ENCODE measurements around the gene ALDH16A1. TPM values are rescaled to one million over a fixed set of nuclear protein-coding genes. Genes with fewer than 3 reads are reported as not detected.

ALDH16A1 gene
- total and polyA plus RNA-seq, 2 donors (not counting 1 experiment from before 2014, with no cell fraction given) = 65.8 to 105 TPM

DNA sequence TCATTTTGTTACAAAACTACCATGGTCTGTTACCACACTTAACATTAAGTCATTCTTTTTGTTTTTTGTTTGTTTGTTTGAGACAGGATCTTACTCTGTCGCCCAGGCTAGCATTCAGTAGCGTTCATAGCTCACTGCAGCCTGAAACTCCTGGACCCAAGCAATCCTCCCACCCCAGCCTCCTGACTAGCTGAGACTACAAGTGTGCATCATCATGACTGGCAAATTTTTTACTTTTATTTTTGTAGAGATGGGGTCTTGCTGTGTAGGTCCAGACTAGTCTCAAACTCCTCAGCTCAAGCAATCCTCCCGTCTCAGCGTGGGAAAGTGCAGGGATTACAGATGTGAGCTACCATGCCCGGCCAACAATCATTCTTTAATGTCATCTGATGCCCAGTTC, 3.3 kb downstream of the ALDH16A1 start:
- Mint-ChIP-seq H3K4me1 (peaks cover 30% of the 10 kb centered on the region), H3K4me3 (peak overlapping the region; percentile 32), H3K9me3 (ENCODE audit: insufficient read depth) (no peaks in the 10 kb centered on the region), H3K27ac (no peak overlapping the region), H3K27me3 (no peaks in the 10 kb centered on the region)
- Histone ChIP-seq H4K20me1 (ENCODE audit: control insufficient read depth, insufficient read depth, low read length, poor library complexity, severe bottlenecking) (peaks cover 35% of the 10 kb centered on the region), H3K79me2 (ENCODE audit: control insufficient read depth, insufficient read depth, low read length) (peaks cover 73% of the 10 kb centered on the region), H2AFZ (ENCODE audit: insufficient read depth, low read depth, low read length, poor library complexity, severe bottlenecking) (no peak overlapping the region), H3K36me3 (replicated peaks in 1 of 2; ENCODE audit: control extremely low read depth in 1 of 2, control insufficient read depth in 1 of 2, extremely low read depth in 1 of 2, insufficient read depth in 2 of 2, low read length in 1 of 2) (peaks cover 0 to 43% of the 10 kb centered on the region in 2 experiments), H3K27ac (ENCODE audit: low read length in 2 of 2) (no peak overlapping the region), H3K9ac (ENCODE audit: low read length) (no peak overlapping the region), H3K4me3 (ENCODE audit: control extremely low read depth in 1 of 5, extremely low read depth in 1 of 5, insufficient read depth in 1 of 5, low read depth in 2 of 5, low read length in 4 of 5) (no peak overlapping the region), H3K4me1 (ENCODE audit: control insufficient read depth in 2 of 2, insufficient read depth in 2 of 2, low read length in 2 of 2) (peaks cover 15 to 34% of the 10 kb centered on the region in 2 donors), H3K27me3 (replicated peaks in 1 of 4; ENCODE audit: control extremely low read depth in 1 of 4, control insufficient read depth in 3 of 4, insufficient read depth in 4 of 4, low read length in 3 of 4) (no peaks in the 10 kb centered on the region), H3K9me3 (ENCODE audit: control extremely low read depth in 1 of 3, control insufficient read depth in 2 of 3, insufficient read depth in 1 of 3, low read length in 2 of 3) (peaks cover 0 to 3% (median 0%) of the 10 kb centered on the region in 3 donors), H3K4me2 (replicated peaks; ENCODE audit: low read depth, low read length, poor library complexity, severe bottlenecking) (no peak overlapping the region)
- intact Hi-C loops (cut with micrococcal nuclease) = no loop called here
- ATAC-seq (ENCODE audit: low read depth) (no peak), DNase-seq (no peak)
- ChIA-PET CTCF (interaction anchor here (0.6 to 1.2 kb wide), 2 partner anchors 10 to 14 kb away, joined by 3 to 8 read pairs; no protein-coding TSS in a partner anchor), POLR2A (no interaction called here)
- no peak for TF ChIP-seq CTCF (IDR thresholded peaks at IDR 0.05)
- no peak for TF ChIP-seq EZH2 (IDR thresholded peaks at IDR 0.05; ENCODE audit: borderline replicate concordance, insufficient read depth, low read depth, low read length, poor library complexity, severe bottlenecking)
- WGBS (ENCODE audit: insufficient coverage) = 100% methylated on average over 2 of the region's 5 CpGs

DNA sequence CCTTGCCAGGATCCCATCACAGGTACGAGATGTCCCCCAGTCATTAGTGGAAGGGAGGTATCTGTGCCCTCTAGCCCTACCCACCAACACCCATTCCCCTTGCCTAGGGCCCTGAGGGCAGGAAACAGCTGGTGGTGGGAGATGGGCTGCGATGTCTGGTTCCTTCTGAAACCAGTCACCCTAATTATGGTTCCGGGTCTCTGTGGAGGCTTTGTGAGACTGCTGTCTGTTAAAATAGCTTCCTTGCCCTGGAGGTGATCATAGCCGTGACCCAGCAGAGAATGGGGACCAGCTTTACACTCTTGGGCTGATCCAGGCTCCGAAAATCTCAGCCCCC, 5.5 kb downstream of the ALDH16A1 start:
- POLR2A ChIA-PET = no interaction called here
- no peaks in the 10 kb centered on the region for H3K27me3 ChIP-seq (replicated peaks in 1 of 4; ENCODE audit: control extremely low read depth in 1 of 4, control insufficient read depth in 3 of 4, insufficient read depth in 4 of 4, low read length in 3 of 4)
- peaks cover 0 to 3% (median 0%) of the 10 kb centered on the region in 3 donors for H3K9me3 ChIP-seq (ENCODE audit: control extremely low read depth in 1 of 3, control insufficient read depth in 2 of 3, insufficient read depth in 1 of 3, low read length in 2 of 3)
- no peak for ATAC-seq (ENCODE audit: low read depth)
- no peak for DNase-seq
- H3K4me1 ChIP-seq (ENCODE audit: control insufficient read depth in 2 of 2, insufficient read depth in 2 of 2, low read length in 2 of 2) = peaks cover 9 to 21% of the 10 kb centered on the region in 2 donors
- Mint-ChIP-seq H3K4me3 (no peak overlapping the region), H3K27ac (no peak overlapping the region), H3K27me3 (no peaks in the 10 kb centered on the region), H3K9me3 (ENCODE audit: insufficient read depth) (no peaks in the 10 kb centered on the region), H3K4me1 (peaks cover 16% of the 10 kb centered on the region)
- WGBS (ENCODE audit: insufficient coverage) = 85% methylated on average over 2 of the region's 5 CpGs
- no peak overlapping the region for H2AFZ ChIP-seq (ENCODE audit: insufficient read depth, low read depth, low read length, poor library complexity, severe bottlenecking)
- peaks cover 70% of the 10 kb centered on the region for H3K79me2 ChIP-seq (ENCODE audit: control insufficient read depth, insufficient read depth, low read length)
- CTCF ChIA-PET = interaction anchor here (0.6 to 0.9 kb wide), 2 partner anchors 11 to 13 kb away, joined by 3 to 4 read pairs; no protein-coding TSS in a partner anchor
- no peak overlapping the region for H3K9ac ChIP-seq (ENCODE audit: low read length)
- peaks cover 35% of the 10 kb centered on the region for H4K20me1 ChIP-seq (ENCODE audit: control insufficient read depth, insufficient read depth, low read length, poor library complexity, severe bottlenecking)
- H3K36me3 ChIP-seq (replicated peaks in 1 of 2; ENCODE audit: control extremely low read depth in 1 of 2, control insufficient read depth in 1 of 2, extremely low read depth in 1 of 2, insufficient read depth in 2 of 2, low read length in 1 of 2) = peaks cover 0 to 52% of the 10 kb centered on the region in 2 experiments
- no peak overlapping the region for H3K4me3 ChIP-seq (ENCODE audit: control extremely low read depth in 1 of 5, extremely low read depth in 1 of 5, insufficient read depth in 1 of 5, low read depth in 2 of 5, low read length in 4 of 5)
- H3K4me2 ChIP-seq (replicated peaks; ENCODE audit: low read depth, low read length, poor library complexity, severe bottlenecking) = no peak overlapping the region
- no peak overlapping the region for H3K27ac ChIP-seq (ENCODE audit: low read length in 2 of 2)
- TF ChIP-seq EZH2 (IDR thresholded peaks at IDR 0.05; ENCODE audit: borderline replicate concordance, insufficient read depth, low read depth, low read length, poor library complexity, severe bottlenecking) (no peak), CTCF (IDR thresholded peaks at IDR 0.05) (no peak)
- intact Hi-C loops (cut with micrococcal nuclease) = no loop called here

All from B cell (primary cell).